ENCODE measurements around the gene TRMT61A. TPM values are rescaled to one million over a fixed set of nuclear protein-coding genes. Genes with fewer than 3 reads are reported as not detected.

The TRMT61A gene
- 8.0 and 14.0 TPM in 2 replicates for total RNA-seq

GRCh38 chr14:103528587-103529382, at the start of gene TRMT61A:
TSS of gene TRMT61A (plus strand) at chr14:103529196. CDS start at chr14:103529979, 783 bp downstream.

GRCh38 chr14:103522649-103523574, 6.1 kb upstream of the TRMT61A start, which contains the start of gene CKB:
TSS of gene CKB (minus strand) at chr14:103522830. CDS start at chr14:103522493, 337 bp downstream.

GRCh38 chr14:103562429-103563225, 33.6 kb downstream of the TRMT61A start, which contains the start of the genes BAG5 and COA8:
TSS of gene BAG5 (minus strand) at chr14:103562657. CDS start at chr14:103561164, 1,493 bp downstream.
TSS of gene COA8 (plus strand) at chr14:103562960. CDS start at chr14:103563002, 42 bp downstream.

Other genes with a start within 250 kb of the TRMT61A start
- 102 and 163 TPM in 2 replicates for gene EIF5, start 195.0 kb upstream of the TRMT61A start, total RNA-seq
- 73.7 and 105 TPM in 2 replicates for gene MARK3, start 143.8 kb upstream of the TRMT61A start, total RNA-seq
- gene CKB, start 6.4 kb upstream of the TRMT61A start, total RNA-seq, result 7.7 and 11.9 TPM in 2 replicates
- gene BAG5, start 33.5 kb downstream of the TRMT61A start, total RNA-seq, result 16.6 and 22.6 TPM in 2 replicates
- gene COA8, start 33.8 kb downstream of the TRMT61A start, total RNA-seq, result 32.3 and 43.2 TPM in 2 replicates
- 138 and 152 TPM in 2 replicates for gene KLC1, start 100.0 kb downstream of the TRMT61A start, total RNA-seq
- gene XRCC3, start 186.3 kb downstream of the TRMT61A start, total RNA-seq, result 23.0 and 47.6 TPM in 2 replicates
- gene ZFYVE21, start 186.6 kb downstream of the TRMT61A start, total RNA-seq, result 67.7 and 97.8 TPM in 2 replicates

All from hair follicular keratinocyte (primary cell).